ENCODE data around the gene IKZF1. TPM values are rescaled to one million over a fixed set of nuclear protein-coding genes. Genes with fewer than 3 reads are reported as not detected.

Gene IKZF1
- total and polyA plus RNA-seq, 9 of the 15 experiments (the other 6 are each of a cell fraction or from before 2014, with no cell fraction given) = 12.6 to 85.3 (median 44.7) TPM

- TF ChIP-seq, protein P1, sequence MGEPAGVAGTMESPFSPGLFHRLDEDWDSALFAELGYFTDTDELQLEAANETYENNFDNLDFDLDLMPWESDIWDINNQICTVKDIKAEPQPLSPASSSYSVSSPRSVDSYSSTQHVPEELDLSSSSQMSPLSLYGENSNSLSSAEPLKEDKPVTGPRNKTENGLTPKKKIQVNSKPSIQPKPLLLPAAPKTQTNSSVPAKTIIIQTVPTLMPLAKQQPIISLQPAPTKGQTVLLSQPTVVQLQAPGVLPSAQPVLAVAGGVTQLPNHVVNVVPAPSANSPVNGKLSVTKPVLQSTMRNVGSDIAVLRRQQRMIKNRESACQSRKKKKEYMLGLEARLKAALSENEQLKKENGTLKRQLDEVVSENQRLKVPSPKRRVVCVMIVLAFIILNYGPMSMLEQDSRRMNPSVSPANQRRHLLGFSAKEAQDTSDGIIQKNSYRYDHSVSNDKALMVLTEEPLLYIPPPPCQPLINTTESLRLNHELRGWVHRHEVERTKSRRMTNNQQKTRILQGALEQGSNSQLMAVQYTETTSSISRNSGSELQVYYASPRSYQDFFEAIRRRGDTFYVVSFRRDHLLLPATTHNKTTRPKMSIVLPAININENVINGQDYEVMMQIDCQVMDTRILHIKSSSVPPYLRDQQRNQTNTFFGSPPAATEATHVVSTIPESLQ (CRISPR knock-in tag; IDR thresholded peaks at IDR 0.05) = no peak
- no peak for TF ChIP-seq CCAR2 (IDR thresholded peaks at IDR 0.05; ENCODE audit: low read depth, low read length)
- TF ChIP-seq SRSF3 (IDR thresholded peaks at IDR 0.05; ENCODE audit: insufficient read depth, low read length) = no peak
- TF ChIP-seq, protein P2, sequence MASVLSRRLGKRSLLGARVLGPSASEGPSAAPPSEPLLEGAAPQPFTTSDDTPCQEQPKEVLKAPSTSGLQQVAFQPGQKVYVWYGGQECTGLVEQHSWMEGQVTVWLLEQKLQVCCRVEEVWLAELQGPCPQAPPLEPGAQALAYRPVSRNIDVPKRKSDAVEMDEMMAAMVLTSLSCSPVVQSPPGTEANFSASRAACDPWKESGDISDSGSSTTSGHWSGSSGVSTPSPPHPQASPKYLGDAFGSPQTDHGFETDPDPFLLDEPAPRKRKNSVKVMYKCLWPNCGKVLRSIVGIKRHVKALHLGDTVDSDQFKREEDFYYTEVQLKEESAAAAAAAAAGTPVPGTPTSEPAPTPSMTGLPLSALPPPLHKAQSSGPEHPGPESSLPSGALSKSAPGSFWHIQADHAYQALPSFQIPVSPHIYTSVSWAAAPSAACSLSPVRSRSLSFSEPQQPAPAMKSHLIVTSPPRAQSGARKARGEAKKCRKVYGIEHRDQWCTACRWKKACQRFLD (CRISPR knock-in tag; IDR thresholded peaks at IDR 0.05) = peak; percentile 20; the same call in 1 of the 2 replicates
- TF ChIP-seq THAP12 (CRISPR knock-in tag; IDR thresholded peaks at IDR 0.05) = no peak
- peak; percentile 82 for TF ChIP-seq SPI1 (IDR thresholded peaks at IDR 0.05; ENCODE audit: borderline replicate concordance, low read depth, low read length)
- peak; percentile 62; the same call in 1 of the 2 replicates for TF ChIP-seq MBD1 (CRISPR knock-in tag; IDR thresholded peaks at IDR 0.05)
- no peak for TF ChIP-seq MED1 (CRISPR knock-in tag; IDR thresholded peaks at IDR 0.05; ENCODE audit: borderline replicate concordance)
- TF ChIP-seq LCOR (CRISPR knock-in tag; IDR thresholded peaks at IDR 0.05) = no peak
- no peak for TF ChIP-seq DIDO1 (tag; IDR thresholded peaks at IDR 0.05; ENCODE audit: low read depth)
- TF ChIP-seq HMGN3 (IDR thresholded peaks at IDR 0.05; ENCODE audit: borderline replicate concordance, extremely low read depth, insufficient read length, low read depth, low read length) = no peak
- no peak for TF ChIP-seq E2F1 (CRISPR knock-in tag; IDR thresholded peaks at IDR 0.05)
- TF ChIP-seq CXXC5 (CRISPR knock-in tag; IDR thresholded peaks at IDR 0.05) = no peak; the same call in 1 of the 2 replicates
- peak; percentile 40; the same call in 1 of the 2 replicates for TF ChIP-seq BHLHE40 (IDR thresholded peaks at IDR 0.05; ENCODE audit: low read length)
- no peak for TF ChIP-seq CTBP1 (IDR thresholded peaks at IDR 0.05; ENCODE audit: borderline replicate concordance)
- no peak for TF ChIP-seq YY1 (IDR thresholded peaks at IDR 0.05; ENCODE audit: borderline replicate concordance in 1 of 3, control insufficient read depth in 1 of 3, extremely low read depth in 1 of 3, insufficient read depth in 3 of 3, insufficient read length in 1 of 3, insufficient replicate concordance in 2 of 3, low read depth in 1 of 3, low read length in 2 of 3)
These were observed 984 bp upstream of the IKZF1 start (continued) for GRCh38 chr7:50303335-50304128.
